ENCODE measurements around the gene CCDC159. TPM values are rescaled to one million over a fixed set of nuclear protein-coding genes. Genes with fewer than 3 reads are reported as not detected.
A peak's percentile ranks its signal among the peaks of the same experiment; 100 is the strongest.
"Not testable (repeated sequence)": the region's sequence is repeated elsewhere in the genome, so short reads cannot be mapped to it uniquely, and the experiment has no call there.

CCDC159 gene
- polyA plus RNA-seq, 4 donors: 19.0 to 43.4 (median 23.4) TPM

DNA sequence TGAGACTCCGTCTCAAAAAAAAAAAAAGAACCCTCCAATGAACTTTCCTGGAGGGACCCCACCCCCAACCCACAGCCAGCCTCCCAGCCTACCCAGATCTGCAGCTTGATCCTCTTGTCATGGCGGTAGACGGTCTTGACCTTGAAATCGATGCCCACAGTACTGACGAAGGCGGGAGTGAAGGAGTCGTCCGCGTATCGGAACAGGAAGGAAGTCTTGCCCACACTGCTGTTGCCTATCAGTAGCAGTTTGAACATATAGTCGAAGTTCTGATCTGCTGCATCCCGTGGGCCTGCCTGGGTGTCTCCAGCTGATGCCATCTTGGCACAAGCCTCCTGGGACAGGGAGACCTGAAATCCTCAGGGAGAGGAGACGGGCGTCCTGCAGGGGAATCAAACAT lies 9.2 kb upstream of the CCDC159 start:
- no peak for DNase-seq (ENCODE audit: low read depth in 4 of 4, low spot score in 3 of 4)

GRCh38 chr19:11338121-11338520 lies 8.2 kb upstream of the CCDC159 start:
- no peak for DNase-seq (ENCODE audit: low read depth in 4 of 4, low spot score in 3 of 4)

- DNase-seq (ENCODE audit: low read depth in 4 of 4, low spot score in 3 of 4): no peak
Measured at GRCh38 chr19:11338569-11339253, 7.6 kb upstream of the CCDC159 start.

DNA sequence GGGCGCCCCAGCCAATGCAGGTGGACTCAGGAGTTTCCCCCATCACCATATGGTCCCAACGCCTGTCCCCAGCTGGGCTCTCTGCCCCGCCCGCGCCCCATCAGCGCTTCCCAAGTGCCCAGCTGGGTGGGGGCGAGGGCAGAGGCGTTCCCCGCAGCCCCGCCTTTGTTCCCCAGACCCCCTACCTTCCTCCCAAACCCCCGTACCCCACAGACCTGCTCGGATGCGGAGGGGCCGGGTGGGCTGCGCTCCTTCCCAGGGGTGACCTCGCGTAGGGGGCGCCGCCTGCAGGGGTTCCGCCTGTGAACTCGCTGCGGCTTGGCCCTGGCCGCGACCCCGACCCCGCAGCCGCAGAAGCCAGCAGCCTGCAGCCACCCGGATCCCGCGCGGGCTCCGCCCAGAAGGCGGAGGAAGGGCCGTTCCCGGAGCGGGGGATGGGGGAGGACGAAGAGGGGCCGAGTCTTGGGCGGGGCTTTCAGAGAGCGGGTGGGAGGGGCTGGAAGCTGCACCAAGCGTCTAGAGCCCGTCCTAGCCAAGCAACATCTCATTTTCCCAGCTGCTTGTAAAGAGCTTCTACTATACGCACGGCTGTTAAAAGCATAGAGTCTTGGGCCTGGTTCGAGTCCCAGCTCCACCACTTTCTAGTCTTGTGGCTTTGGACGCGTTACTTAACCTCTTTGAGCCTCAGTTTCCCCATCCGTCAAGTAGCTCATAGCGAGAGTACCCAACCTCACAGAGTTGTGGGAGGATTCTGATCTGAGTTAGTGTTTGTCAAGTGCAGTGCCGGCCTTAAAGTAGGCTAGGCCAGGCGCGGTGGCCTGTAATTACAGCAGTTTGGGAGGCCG lies 6.8 kb upstream of the CCDC159 start, which contains the start of gene RAB3D:
Gene RAB3D (minus strand): TSS at position 404 of the 845 bp plus-strand sequence. CDS start 2,258 bp downstream, outside the sequence.
- DNase-seq (ENCODE audit: low read depth in 4 of 4, low spot score in 3 of 4): peak; percentile 75 to 84 (median 80)

GRCh38 chr19:11340099-11340467 lies 6.2 kb upstream of the CCDC159 start:
- not testable (repeated sequence) for DNase-seq (ENCODE audit: low read depth in 4 of 4, low spot score in 3 of 4)

DNA sequence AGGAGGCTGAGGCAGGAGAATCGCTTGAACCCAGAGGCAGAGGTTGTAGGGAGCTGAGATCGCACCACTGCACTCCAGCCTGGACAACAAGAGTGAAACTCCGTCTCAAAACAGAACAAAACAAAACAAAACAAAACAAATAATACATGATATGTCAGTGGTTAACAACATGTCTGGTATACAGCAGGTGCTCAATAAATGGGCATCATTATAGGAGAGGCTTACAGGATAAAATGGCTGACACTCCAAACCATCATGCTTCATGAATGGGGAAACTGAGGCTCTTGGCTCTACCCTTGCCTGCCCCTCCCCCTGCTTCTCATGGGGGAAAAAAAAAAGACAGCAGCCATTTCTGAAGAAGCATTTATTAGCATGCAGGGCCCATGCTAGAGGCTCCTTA lies 3.9 kb upstream of the CCDC159 start:
- no peak for DNase-seq (ENCODE audit: low read depth in 4 of 4, low spot score in 3 of 4)

GRCh38 chr19:11345122-11345803 lies 1.1 kb upstream of the CCDC159 start:
- no peak for DNase-seq (ENCODE audit: low read depth in 4 of 4, low spot score in 3 of 4)

- no peak for DNase-seq (ENCODE audit: low read depth in 4 of 4, low spot score in 3 of 4)
Measured at GRCh38 chr19:11347546-11348039, 1.3 kb downstream of the CCDC159 start.

DNA sequence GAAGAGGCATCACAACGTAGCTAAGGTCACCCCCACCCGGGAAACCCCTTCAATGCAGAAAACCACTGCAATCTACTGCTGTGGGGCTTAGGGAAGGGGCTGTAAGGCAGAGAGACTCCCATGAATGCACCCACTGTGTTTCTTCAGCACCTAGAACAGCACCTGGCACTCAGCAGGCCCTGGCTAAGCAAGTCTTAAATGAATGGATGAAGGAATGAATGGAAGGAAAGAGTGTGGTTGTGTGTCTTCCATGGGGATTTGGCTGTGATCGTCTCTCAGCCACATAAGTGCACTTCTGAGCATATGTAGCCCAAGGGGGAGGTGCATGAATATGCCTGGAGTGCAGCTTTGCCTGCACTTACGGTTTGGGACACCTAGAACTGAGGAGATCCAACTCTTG lies 2.9 kb downstream of the CCDC159 start:
- no peak for DNase-seq (ENCODE audit: low read depth in 4 of 4, low spot score in 3 of 4)

- DNase-seq (ENCODE audit: low read depth in 4 of 4, low spot score in 3 of 4): not testable (repeated sequence)
Measured at GRCh38 chr19:11354102-11354501, 7.8 kb downstream of the CCDC159 start.

DNA sequence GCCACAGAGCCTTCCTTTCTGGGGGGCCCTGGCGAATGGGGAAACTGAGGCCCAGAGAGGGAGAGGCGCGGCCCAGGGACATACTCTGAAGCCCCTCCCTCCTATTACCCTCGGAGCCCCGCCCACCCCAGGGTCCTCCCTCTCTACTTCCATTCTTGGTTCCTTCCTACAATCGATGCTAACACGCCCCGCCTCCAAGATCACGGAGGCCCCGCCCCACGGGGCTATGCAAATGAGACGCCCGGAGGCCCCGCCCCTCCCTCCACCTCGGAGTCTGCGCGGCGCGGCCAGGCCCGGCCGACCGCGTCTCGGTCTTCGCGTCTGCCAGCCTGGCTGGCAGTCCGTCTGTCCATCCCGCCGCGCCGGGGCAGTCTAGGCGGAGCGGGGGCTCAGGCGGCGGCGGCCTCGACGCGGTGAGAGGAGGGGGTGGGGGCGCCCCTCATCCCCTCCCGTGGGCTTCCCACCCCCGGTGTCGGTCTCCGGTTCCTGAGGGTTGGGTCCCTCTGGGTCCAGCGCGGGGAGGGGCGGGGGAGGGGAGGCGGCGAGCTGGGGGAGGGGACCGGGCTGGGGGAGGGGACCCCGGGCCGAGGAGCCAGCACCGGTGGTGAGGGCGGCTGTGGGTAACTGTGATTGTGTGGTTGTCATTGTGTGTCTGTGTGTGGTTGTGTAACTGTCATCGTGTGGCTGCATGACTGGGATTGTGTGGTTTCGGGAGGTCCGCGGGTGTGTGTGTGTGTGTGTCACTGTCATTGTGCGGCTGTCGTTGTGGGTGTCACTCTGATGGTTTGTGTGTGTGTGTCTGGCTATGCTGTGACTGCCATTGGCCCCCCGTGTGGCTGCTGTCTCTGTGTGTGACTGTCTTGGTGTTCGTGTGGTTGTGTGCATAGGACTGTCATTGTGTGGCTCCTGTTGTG lies 9.1 kb downstream of the CCDC159 start, which contains the start of gene PLPPR2:
Gene PLPPR2 (plus strand): TSS at position 273 of the 914 bp plus-strand sequence. CDS start 2,242 bp downstream, outside the sequence.
- peak in 1 of 4 donors; percentile 48 for DNase-seq (ENCODE audit: low read depth in 4 of 4, low spot score in 3 of 4)

GRCh38 chr19:11356074-11356397 lies 9.7 kb downstream of the CCDC159 start:
- no peak for DNase-seq (ENCODE audit: low read depth in 4 of 4, low spot score in 3 of 4)

GRCh38 chr19:11356676-11357550 lies 10.6 kb downstream of the CCDC159 start:
- no peak for DNase-seq (ENCODE audit: low read depth in 4 of 4, low spot score in 3 of 4)

- no peak for DNase-seq (ENCODE audit: low read depth in 4 of 4, low spot score in 3 of 4)
Measured at GRCh38 chr19:11359421-11359820, 13.1 kb downstream of the CCDC159 start.

DNA sequence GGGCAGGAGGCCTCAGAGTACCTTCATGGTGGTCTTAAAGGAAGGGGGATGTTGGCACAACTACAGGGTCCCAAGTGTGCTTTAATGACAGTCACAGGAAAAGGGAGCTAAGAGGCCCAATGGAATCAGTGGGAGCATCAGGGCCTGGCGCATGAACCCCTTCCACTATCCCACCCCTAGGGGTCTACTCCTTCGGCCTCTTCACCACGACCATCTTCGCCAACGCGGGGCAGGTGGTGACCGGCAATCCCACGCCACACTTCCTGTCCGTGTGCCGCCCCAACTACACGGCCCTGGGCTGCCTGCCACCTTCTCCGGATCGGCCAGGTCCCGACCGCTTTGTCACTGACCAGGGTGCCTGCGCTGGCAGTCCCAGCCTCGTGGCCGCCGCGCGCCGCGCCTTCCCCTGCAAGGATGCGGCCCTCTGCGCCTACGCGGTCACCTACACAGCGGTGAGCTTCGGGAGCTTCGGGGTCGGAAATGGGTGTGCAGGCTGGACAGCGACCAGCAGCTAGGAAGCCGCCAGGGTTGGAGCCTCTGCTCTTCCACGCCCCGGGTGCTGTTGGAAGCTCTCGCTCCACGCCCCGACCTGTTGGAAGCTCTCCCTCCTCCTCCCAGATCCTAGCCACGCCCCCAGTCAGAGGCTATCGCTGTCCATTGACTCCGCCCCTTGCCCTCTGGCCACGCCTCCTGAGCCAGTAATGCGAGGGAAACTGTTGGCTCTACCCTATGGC lies 14.9 kb downstream of the CCDC159 start:
- no peak for DNase-seq (ENCODE audit: low read depth in 4 of 4, low spot score in 3 of 4)

- DNase-seq (ENCODE audit: low read depth in 4 of 4, low spot score in 3 of 4): no peak
Measured at GRCh38 chr19:11361771-11362731, 15.7 kb downstream of the CCDC159 start.

GRCh38 chr19:11363881-11364280 lies 17.6 kb downstream of the CCDC159 start:
- DNase-seq (ENCODE audit: low read depth in 4 of 4, low spot score in 3 of 4): no peak
